NOMO-1 (cell line): Measurements from ENCODE around the gene CALHM1.
"Not testable (repeated sequence)": the region's sequence is repeated elsewhere in the genome, so short reads cannot be mapped to it uniquely, and the experiment has no call there.

Source experiments
- DNase-seq, 2 experiments: peaks; one replicate each; lab custom pipeline; 2025; ENCODE audit not compliant: unreplicated experiment in 2 of 2; lab: John Stamatoyannopoulos, UW

CALHM1 gene

DNA sequence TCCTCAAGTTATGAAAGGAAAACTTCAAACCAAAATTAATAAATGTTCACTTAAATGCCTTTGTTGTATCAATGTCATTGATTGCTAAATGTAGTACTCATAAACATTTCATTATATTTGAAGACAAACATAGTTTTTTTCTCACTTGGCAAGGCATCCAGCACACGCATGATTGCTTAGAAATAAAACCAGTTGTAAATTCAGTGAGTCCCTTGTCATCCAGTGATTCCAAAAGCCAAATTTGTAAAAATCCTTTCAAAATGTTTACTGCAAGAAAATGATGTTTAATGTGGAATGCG lies 28.7 kb upstream of the CALHM1 start:
- DNase-seq, result no peak

DNA sequence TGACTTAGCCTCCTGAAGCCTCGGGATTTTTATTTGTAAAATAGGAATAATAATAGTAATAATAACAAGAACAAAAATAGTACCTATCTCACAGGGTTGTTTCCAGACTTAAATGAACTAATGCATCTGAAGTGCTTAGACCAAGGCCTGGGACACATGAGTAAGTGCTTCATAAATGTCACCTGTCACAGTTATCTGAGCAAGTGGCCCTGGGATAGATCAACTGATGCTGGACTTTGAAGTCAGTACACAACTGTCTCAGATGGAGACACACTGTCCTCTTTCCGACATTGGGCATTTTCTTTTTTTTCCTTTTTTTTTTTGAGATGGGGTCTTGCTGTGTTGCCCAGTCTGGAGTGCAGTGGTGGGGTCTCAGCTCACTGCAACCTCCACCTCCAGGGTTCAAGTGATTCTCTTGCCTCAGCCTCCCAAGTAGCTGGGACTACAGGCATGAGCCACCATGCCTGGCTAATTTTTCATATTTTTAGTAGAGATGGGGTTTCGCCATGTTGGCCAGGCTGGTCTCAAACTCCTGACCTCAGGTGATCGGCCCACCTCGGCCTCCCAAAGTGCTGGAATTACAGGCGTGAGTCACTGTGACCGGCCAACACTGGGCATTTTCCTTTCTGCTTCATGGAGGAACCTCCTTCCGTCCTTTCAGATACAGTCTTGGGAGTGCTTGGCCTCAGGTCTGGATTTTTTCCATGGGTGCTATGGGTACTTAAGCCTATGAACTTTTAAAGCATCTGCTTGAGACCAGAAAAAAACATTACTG lies 28.1 kb upstream of the CALHM1 start:
- not testable (repeated sequence) for DNase-seq

DNA sequence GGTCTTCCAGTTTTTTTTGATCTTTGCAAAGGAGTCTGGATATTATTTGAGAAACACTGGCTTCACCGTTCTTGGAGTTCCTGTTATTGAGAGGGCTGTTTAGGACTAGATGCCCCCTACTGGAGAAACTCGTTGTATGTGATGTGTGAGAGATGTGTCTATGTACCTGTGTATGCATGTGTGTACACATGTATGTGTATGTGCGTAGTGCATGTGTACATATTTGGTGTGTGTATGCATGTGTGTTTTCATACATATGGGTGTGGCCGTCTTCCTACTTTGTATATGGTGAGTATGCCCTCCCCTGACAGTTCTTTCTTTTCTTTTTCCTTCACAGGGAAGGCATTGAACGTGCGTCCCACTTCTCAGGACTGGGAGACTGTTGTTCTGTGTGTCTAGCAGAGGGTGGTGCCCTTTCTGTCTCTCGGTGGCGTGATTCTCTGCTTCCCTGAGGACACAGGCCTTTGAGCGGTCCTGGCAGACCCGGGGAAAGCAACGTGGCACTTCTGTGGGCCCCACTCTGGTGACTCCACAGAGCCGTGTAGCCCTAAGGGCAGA lies 23.4 kb upstream of the CALHM1 start:
- DNase-seq, result peak; percentile 63 to 84

DNA sequence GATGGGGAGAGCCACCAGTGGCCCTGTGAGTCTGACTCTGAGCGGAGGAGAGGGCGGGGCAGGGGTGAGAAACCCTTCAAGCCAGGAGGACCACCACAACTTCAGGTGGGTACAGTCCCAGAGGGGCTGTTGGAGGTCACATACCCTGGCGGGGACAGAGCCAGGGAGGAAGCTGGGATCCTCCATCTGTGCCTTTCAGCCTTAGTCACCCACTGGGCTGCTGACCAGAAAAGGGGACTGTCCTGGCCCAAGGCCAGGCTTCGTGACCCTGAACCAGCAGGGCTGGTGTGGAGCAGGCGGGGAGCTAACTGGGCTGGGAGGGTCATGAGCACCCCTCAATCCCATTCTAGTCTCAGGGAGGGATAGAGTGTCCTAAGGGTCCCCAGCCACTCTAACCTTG lies 21.8 kb upstream of the CALHM1 start:
- no peak for DNase-seq

DNA sequence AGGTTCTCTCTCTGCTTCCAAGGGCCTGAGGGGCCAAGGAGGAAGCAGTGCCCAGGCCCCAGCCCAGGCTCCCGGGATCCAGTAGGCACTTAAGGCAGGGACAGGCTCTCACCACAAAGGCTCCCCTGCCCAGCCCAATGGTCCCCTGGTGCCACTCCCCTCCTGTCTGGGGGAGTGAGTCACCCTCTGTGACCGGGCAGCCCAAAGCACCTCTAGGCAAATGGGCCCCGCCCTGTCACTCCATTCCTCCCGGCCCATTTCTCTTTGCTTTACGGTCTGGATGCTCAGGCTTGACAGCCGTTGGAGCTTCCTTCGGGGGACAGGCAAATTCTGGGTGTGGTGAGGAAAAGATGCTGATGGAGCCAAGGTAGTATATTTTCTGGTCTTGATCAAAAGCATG lies 20.4 kb upstream of the CALHM1 start, which contains the start of gene CALHM3:
Gene CALHM3, minus strand, starts transcription at position 106 of the 400 bp plus-strand sequence. CDS start 208 bp downstream, outside the sequence.
- no peak for DNase-seq

DNA sequence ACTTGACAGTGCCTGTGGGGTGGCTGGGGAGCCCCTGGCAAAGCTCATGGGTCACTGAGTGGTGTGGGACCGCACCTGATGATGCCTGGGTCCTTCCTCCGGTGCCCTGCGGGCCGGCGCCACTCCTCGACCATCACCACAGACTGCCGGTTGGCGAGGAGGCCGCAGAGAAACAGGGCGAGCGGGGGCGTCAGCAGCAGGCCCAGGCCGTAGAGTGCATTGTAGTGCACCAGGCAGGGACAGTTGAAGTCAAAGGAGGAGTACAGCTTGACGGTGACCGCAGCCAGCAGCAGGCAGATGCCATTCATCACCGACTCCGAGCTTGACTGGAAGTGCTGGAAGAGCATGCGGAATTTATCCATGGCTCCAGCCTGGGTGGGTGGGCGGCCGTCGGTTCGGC lies 20.0 kb upstream of the CALHM1 start:
- DNase-seq, result no peak

DNA sequence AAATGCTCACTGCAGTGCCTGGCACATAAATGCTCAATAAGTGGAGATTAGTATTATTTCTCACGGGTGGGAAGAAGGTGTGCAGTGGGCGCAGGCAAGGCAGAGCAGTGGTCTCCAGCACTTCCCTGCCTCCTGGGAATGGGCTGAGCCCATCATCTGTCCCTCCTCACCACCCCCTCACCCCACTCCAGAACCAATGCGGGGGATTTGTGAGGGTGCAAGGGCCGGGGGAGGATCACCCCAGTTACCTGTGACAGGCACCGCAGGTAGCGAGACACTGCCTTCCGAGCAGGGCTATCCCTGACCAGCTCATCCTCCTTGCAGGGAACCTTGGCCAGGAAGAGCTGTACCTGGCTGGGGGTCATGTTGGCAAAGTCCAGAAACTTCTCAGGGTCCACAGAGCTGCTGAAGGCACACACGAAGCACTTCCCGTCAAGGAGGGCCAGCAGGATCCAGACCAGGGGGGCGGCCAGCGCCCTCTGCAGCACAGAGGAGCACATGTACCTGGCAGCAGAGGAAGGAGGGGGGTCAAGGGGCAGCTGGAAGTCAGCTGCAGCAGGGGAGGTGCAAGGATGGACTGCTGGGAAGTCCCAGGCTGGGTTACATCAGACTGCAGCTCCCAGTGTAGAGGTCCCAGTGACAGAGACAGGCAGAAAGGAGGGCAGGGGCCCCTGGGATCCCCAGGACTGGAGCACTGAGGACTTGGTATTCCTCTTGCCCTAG lies 17.5 kb upstream of the CALHM1 start:
- DNase-seq, result peak; percentile 30 to 48

DNA sequence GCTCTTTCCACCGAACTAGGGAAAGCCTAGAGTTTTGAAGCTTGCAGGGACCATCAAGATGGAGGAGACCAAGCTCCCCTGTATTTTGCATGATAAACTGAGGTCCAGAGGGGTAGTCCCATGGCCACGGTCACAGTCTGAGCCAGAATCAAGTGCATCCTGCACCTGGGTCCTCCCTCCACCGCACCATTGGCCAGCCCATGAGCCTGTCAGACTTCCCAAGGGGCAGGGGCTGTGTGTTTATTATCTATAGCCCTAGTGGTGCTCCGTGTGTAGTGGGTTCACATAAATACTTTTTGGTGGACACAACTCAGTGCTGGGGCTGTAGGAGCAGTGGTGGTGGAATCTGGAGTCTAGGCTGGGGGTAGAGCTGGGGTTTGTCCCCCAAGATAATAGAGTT lies 16.7 kb upstream of the CALHM1 start:
- DNase-seq, result no peak

DNA sequence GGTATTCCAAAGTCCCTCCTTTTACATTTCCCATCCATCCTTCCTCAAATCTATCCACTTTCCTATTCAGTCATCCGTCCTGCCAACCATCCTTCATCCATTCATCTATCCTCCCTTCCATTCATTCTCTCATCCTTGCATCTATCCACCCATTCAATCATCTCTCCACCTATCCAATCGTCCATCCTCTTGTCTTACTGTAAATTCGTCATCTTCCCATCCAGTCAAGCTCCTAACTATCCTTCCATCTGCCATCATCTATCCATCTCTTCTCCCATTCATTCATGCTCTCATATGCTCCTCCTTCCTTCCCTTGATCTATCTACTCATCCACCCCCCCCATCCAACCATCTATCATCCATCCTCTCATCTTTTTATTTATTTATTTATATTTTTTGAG lies 15.4 kb upstream of the CALHM1 start:
- no peak for DNase-seq

DNA sequence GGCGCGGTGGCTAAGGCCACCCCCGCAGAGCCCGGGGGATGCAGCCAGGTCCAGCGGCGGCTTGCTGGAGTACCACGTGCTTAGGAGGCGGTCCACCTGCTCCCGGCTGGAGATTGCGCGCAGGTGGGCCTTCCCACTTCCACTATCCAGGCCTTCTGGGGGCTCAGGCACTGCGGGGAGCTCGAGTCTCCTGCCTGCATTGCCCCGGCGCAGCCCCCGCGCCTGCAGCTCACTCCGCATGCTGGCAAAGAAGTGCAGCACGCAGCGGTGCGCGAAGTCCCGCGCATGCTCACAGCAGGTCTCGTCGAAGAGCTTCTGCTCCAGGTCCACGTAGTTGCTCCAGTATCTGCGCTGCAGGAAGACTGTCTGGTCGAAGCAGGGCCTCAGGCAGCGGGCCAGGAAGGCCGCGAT lies 14.6 kb upstream of the CALHM1 start:
- no peak for DNase-seq

DNA sequence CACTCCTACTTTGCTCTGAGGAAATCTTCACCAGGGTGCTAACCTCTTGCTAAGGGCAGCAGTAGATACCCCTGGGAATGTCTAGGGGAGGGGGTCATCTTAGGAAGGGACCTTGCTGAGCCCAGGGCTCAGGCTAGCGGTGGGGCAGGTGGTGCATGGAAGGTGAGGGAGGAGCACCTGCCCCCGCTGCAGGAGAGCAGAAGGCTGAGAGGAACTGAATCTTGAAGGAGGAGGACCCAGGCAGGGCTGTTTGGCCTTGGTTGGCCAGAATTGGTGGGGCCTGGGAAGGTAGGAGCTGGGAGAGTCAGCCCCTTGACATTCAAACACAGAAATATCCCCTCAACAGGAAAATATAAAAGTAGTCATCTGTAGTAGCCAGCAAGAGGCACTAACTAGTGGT lies 13.3 kb upstream of the CALHM1 start:
- peak; percentile 46 to 80 for DNase-seq

DNA sequence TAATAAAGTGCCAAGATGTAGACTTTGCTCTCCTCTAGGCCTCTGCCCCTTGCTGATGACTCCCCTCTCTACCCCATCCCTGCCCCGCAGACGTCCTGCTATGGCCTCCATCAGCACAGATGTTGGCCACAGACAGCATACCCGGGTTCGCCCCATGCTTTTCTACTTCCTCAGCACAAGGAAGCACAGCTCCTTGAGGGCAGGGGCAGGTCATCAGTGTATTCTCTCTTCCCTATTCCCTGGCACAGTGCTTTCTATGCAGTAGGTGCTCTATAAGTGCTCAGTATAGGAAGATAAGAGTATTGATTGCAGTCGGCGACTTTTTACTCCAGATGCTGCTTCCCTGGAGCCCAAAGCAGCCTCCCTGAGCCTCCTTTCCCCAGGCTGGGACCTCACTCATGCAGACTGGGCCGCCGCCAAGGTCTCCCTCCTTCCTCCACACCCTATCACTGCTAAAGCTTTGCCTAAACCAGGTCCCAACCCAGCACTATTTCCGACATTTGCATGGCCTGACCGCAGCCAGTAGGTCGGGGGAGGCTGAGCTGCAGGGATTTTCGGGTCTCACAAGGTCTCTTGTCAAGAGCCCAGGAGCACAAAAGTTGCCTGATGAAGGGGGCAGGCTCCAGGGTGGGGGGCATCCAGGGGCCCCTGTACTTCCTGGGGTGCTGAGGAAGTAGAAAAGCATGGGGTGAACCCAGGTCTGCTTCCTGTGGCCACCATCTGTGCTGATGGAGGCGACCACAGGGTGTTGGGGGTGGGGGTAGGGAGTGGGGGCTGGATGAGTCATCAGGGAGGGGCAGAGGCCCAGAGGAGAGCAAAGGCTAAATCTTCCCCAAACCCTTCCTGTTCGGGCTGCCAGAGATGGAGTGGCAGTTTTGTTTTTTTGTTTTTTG lies 12.3 kb upstream of the CALHM1 start:
- DNase-seq, result peak; percentile 86 to 90

DNA sequence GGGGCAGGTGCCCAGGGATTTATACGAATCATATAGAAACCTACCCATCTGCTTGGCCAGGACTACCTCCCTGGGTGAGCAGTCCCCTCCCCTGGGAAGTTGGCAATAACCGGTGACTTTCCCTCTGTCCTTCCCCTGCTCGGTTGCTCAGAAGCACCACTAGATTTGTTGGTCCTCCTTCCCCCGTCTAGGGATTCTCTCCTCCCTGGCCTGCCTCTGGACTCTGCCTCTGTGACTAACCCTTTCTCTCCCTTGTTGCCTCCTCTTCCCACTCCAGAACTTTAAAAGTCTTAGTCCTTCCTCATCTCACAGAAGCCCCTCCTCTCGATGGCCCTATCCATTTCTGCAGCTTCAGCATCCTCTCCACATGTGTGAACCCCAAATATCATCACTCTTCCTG lies 10.5 kb upstream of the CALHM1 start:
- no peak for DNase-seq

DNA sequence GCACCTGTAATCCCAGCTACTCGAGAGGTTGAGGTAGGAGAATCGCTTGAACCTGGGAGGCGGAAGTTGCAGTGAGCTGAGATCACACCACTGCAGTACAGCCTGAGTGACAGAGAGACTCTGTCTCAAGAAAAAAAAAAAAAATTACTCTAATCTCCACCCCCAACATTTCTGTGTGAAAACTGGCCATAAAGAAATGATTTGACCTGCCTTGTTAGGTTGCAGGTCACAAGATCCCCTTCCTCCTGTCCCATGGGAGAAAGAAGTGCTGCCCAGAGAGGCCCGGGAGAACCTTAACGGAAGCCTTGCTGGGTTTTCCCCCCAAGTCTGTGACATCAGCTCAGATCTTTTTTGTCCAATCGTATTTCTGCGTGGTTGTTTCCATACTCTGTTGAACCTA lies 8.7 kb upstream of the CALHM1 start:
- no peak for DNase-seq

DNA sequence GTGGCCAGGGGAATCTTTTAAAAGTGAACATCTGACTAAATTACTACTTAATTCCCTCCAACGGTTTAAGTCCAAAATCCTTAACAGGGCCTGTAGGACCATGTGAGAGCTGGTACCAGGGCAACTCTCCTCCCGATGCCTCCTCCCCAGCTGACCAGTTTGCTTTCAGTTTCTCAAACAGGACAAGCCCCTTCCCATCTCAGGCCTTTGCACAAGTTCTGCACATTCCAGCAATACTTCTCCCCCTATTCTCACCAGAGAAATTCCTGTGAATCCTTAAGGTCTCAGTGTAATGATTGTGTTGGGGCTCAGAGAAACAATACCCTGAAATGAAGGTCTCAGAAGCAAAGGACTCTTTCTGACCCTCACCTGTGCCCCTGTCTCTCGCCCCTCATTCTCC lies 8.0 kb upstream of the CALHM1 start:
- no peak for DNase-seq

DNA sequence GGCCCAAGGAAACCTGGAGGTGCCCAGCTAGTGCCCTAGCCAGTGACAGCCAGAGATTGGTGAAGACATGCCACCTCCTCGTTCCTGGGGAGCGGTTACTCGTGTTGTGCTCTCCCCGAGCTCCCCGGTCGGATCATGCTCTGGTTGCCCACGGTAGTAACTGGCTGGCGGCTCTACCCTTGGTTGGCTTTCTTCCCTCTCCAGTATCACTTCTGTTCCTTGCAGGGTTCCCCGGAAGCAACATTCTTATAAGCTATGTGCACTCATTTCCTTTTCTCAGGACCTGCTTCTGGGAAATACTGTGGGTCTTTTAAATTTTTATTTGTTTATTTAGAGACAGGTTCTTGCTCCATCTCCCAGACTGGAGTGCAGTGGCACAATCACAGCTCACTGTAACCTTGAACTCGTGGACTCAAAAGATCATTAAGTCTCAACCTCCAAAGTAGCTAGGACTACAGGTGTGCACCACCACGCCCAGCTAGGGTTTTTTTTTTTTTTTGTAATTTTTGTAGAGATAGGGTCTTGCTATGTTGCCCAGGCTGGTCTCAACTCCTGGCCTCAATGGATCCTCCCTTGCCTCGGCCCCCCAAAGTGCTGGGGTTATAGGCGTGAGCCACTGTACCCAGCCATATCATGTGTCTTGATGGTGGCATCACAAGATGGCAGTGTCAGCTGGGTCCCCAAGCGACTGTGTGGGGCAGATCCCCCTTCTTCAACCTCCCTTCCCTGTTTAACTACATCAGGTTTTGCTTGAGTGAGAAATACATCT lies 6.9 kb upstream of the CALHM1 start:
- no peak for DNase-seq

DNA sequence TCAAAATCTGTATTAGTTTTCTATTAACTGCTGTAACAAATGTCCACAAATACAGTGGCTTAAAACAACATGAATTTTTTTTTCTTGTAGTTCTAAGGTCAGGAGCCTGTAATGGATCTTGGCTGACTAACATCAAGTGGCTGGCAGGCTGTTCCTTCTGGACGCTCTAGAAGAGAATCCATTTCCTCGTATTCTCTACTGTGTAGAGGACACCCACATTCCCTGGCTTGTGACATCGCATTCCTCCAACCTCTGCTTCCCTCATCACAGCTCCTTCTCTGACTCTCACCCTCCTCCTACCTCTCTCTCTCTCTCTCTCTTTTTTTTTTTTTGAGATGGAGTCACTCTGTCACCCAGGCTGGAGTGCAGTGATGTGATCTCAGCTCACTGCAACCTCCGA lies 4.8 kb upstream of the CALHM1 start:
- no peak for DNase-seq

DNA sequence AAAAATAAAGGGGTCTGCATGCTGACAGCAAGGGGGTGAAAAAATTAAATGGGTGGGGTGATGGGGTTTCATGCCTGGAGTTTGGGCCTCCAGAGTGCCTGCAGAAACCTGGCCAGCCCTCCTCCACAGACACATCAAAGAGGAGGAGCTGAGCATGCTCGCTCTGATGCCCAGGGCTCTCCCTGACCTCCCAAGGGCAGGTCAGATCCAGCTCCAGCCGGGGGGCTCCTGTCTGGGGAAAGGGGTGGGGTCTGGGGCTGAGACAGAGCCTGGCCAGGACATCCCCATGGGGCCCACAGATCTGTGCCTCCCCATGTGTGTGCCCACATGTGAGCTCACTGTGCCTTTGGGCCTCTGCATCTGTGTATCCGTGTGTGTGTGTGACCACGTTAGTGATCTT lies 915 bp upstream of the CALHM1 start:
- DNase-seq, result no peak

DNA sequence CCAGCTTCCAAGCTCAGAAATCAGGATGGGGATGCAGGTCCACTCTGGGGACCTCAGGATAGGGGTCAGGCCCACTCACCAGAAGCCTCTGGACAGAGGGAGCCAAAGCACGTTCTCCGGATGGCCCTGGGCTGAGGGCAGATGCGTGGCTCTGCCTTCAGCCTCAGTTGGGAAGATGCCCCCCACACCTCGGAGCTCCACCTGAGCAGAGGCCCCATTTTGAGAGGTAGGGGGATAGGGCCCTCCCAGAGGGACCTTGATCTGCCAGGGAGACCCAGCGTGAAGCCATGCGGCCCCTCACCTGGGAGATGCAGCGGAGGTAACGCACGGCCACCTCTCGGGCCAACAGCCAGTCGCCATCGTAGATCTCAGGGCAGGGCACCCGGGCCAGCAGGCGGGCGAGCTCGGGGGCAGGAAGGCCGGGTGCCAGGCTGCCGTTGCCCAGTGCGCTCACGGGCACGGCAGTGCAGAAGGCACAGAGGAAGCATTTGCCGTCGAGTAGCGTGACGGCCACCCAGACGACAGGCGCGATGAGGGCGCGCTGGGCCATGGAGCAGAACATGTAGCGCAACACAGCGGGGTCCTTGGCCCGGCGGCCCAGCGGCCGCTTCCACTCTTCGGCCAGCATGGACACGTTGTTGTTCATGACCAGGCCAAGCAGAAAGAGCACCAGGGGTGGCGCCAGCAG lies 660 bp downstream of the CALHM1 start:
- no peak for DNase-seq

DNA sequence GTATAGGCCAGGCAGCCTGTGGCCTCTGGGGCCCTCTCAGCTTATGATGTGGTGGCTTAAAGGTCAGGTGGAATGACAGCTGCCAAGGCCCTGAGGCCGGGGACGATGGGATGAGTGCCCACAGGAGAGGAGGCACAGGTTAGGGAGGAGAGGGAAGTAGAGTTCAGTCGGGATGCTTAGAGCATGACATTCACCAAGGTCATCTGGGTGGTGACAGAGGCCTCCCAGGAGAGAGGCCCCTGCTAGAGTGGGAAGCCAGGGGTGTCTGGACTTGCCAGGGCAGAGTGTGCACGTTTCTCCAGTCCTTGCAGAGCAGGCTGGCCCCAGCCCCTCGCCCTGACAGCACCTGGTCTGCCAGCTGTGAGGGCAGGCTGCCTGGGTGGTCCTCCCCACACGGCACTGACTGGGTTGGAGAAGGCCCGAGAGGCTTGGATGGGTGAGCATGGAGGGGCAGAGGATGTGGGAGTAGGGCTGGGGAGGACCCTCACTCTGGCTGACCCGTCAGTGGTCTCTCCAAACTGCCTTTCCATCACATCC lies 1.5 kb downstream of the CALHM1 start:
- no peak for DNase-seq
